HCT116 (cell line): Measurements from ENCODE around the gene ZNF280C.

Experiments used
- ATF3 ChIP-seq: IDR thresholded peaks from 2 replicates; pipeline ENCODE4 v1.6.1; 2012
- CTCF ChIP-seq, 3 experiments: fragments of 200-600 bp in 1 of 3; sonication (generic) in 1 of 3; IDR thresholded peaks in 2 of 3; conservative IDR thresholded peaks in 1 of 3; 2 replicates each; pipeline ENCODE4 v1.5.1; 2012 to 2017; ENCODE audit warnings: low read depth in 2 of 3, low read length in 2 of 3, antibody characterized with exemption in 1 of 3, borderline replicate concordance in 1 of 3, control low read depth in 1 of 3, mild to moderate bottlenecking in 1 of 3, mixed read lengths in 1 of 3, mixed run types in 1 of 3, moderate library complexity in 1 of 3; ENCODE audit not compliant: insufficient read depth in 1 of 3
- EZH2 ChIP-seq: fragments of 200-600 bp; sonication (generic); IDR thresholded peaks from 2 replicates; pipeline ENCODE4 v1.6.1; 2017; ENCODE audit warnings: antibody characterized with exemption, mixed run types
- POLR2A ChIP-seq: IDR thresholded peaks from 2 replicates; pipeline ENCODE4 v1.7.0; 2011; ENCODE audit warnings: borderline replicate concordance; ENCODE audit not compliant: insufficient read depth, insufficient read length; ENCODE audit errors: extremely low read depth
- POLR2AphosphoS5 ChIP-seq: IDR thresholded peaks from 2 replicates; pipeline ENCODE4 v1.6.1; 2011; ENCODE audit warnings: mild to moderate bottlenecking, low read depth, low read length, moderate library complexity
- ZFX ChIP-seq: fragments of 450-650 bp; IDR thresholded peaks from 2 replicates; pipeline ENCODE4 v1.6.1; 2017

DNA sequence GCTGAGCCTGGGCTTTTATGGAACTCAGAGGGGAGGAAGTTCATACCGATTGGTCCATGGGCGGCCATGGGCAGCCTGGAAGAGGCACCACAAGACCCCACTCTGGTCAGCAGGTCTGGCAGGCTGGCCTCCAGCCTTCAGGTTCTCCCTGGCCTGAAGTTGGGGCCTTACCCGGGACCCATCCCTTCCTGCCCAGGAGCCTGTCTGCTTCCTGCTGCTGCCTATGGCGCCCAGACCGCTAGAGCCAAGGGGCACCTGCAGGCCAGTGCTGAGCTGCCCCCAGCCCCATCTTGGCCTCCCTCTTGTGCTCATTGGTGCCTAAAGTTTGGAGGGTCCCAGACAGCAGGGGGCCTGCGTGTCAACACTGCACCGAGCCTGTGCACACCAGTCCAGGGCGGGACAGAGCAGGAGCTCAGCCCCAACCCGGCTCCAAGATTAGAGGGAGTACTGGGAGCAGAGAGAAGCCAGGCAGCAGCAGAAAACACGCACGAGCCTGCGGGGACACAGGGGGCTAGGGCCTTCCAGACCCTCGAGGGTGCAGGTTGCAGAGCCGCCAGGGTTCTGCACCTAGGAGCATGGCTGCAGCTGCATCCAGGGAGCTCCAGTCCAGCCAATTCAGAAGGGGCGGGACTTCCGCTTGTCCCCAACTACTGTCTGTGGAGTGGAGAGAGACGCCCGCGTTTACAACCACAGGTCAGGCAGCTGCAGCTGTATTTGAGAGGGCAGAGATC lies 30.7 kb upstream of the ZNF280C start:
- TF ChIP-seq ZFX, result no peak
- no peak for TF ChIP-seq CTCF (IDR thresholded peaks at IDR 0.05 in 2 of 3, conservative IDR thresholded peaks at IDR 0.05 in 1 of 3; ENCODE audit: borderline replicate concordance in 1 of 3, insufficient read depth in 1 of 3, low read depth in 2 of 3, low read length in 2 of 3)
- TF ChIP-seq ATF3, result no peak
- no peak for TF ChIP-seq POLR2A
- no peak for TF ChIP-seq EZH2
- TF ChIP-seq POLR2AphosphoS5, result no peak
